Kidney (tissue), 14 donors: ENCODE data around the gene SOX12. TPM values are rescaled to one million over a fixed set of nuclear protein-coding genes. Genes with fewer than 3 reads are reported as not detected.

ENCODE experiments used
- DNase-seq, 5 donors: peaks; one replicate each; pipeline ENCODE4 v3.0.0-alpha.2; 2013 to 2020
- FAIRE-seq: peaks from 2 replicates; lab custom pipeline; 2012; peaks lifted over from hg19 to GRCh38; lab: Jason Lieb, UNC
- H3K27ac ChIP-seq, 2 donors: one replicate each; pipeline ENCODE4 v1.7.0; 2013; ENCODE audit warnings: low read depth in 2 of 2, low read length in 2 of 2, inconsistent platforms in 1 of 2
- H3K27me3 ChIP-seq: one replicate; pipeline ENCODE4 v1.7.1; 2013; ENCODE audit warnings: low read length, inconsistent platforms; ENCODE audit not compliant: control insufficient read depth, insufficient read depth
- H3K36me3 ChIP-seq, 3 donors: one replicate each; pipeline versions ENCODE4 v1.7.0 to v1.7.1; 2013; ENCODE audit warnings: low read length in 3 of 3, control low read depth in 1 of 3, inconsistent platforms in 1 of 3; ENCODE audit not compliant: insufficient read depth in 3 of 3, control insufficient read depth in 2 of 3
- H3K4me1 ChIP-seq, 3 donors: one replicate each; pipeline versions ENCODE4 v1.7.0 to v1.7.1; 2013; ENCODE audit warnings: low read length in 3 of 3, inconsistent platforms in 1 of 3, low read depth in 1 of 3; ENCODE audit not compliant: control insufficient read depth in 2 of 3, insufficient read depth in 2 of 3
- H3K4me3 ChIP-seq, 3 donors: one replicate each; pipeline versions ENCODE4 v1.7.0 to v1.8.1; 2013; ENCODE audit warnings: low read length in 3 of 3, control low read depth in 1 of 3, inconsistent platforms in 1 of 3
- H3K9ac ChIP-seq, 3 donors: one replicate each; pipeline versions ENCODE4 v1.7.0 to v1.7.1; 2013; ENCODE audit warnings: low read length in 3 of 3, control low read depth in 1 of 3, inconsistent platforms in 1 of 3
- H3K9me3 ChIP-seq, 3 donors: one replicate each; pipeline versions ENCODE4 v1.7.0 to v1.7.1; 2013; ENCODE audit warnings: low read length in 3 of 3, control low read depth in 1 of 3, inconsistent platforms in 1 of 3; ENCODE audit not compliant: control insufficient read depth in 2 of 3, insufficient read depth in 1 of 3
- intact Hi-C: fragments of 100-400 bp; cut with DNase I; formaldehyde crosslinking; loops from one replicate; pipeline ENCODE4 v1.11.1; 2022
- polyA plus RNA-seq: library from polyadenylated mRNA; stranded (reverse); fragments of 350-450 nt; fragmentation: Illumina TruSeq; extraction: RNeasy Lipid Tissue Mini Kit (QIAGEN cat#74804); gene quantifications from one replicate; pipeline ENCODE4 v1.2.3, GENCODE V29; 2014; ENCODE audit warnings: low read depth, low replicate concordance; ENCODE audit not compliant: insufficient read depth
- total RNA-seq: library from RNA; stranded (reverse); fragmentation: NEBNext Ultra II Directional; extraction: Animal tissue kit (Norgen Biotek cat#: 25700); gene quantifications from one replicate; pipeline ENCODE4 v1.2.1, GENCODE V29; 2021
- TF ChIP-seq, protein P1 (sequence below): IDR thresholded peaks from 3 replicates; pipeline ENCODE4 v1.5.1; 2012; ENCODE audit warnings: mild to moderate bottlenecking, moderate library complexity, borderline replicate concordance; ENCODE audit not compliant: insufficient read depth; ENCODE audit errors: extremely low read depth
- donor health status: control.
- donor health status: control.
- donor health status: control.
- donor health status: control.
- donor health status: control.
- donor health status: DM: yes; HTN: yes; CAD: no.
- donor health status: Normal renal cell carcinoma (clear cell type).

SOX12 gene
- total and polyA plus RNA-seq, 2 donors from 2014 or later, result 11.3 to 12.7 TPM

DNA sequence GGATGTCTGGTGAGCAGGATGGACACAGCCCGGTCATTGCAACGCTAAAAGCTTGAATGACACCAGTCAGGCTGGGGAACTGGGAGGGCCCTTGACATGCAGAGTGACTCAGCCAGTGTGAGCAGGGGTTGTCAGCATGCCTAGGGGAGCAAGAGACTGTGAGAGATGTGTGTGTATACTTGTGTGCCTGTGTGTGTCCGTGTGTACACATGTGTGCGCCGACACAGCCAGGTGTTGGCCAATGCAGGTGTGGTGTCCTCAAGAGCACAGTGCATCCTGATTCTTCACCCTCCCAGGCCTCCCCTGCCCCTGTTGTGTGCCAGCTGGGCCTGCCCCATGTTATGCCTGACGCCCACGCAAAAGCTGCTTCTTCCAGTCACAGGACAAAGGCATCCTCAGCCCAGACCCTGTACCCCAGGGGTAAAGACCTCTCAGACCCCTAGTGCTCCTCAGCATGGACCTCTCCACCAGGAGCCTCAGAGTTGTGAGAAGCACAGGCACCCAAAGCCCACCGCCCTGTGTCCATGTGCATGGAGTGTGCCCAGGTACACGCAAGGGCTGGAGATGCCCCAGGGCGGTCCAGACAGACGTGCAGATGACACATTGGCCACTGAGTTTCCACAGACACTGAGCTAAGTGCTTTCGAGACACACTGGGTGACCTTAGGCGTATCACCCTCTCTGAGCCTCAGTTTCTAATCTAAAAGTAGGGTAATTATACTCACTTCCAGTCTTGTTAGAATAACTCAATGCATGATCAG is 38.1 kb downstream of the SOX12 start:
- H3K27me3 ChIP-seq, result no peaks in the 10 kb centered on the region
- no peak for FAIRE-seq
- no peak overlapping the region for H3K27ac ChIP-seq
- TF ChIP-seq, protein P1, sequence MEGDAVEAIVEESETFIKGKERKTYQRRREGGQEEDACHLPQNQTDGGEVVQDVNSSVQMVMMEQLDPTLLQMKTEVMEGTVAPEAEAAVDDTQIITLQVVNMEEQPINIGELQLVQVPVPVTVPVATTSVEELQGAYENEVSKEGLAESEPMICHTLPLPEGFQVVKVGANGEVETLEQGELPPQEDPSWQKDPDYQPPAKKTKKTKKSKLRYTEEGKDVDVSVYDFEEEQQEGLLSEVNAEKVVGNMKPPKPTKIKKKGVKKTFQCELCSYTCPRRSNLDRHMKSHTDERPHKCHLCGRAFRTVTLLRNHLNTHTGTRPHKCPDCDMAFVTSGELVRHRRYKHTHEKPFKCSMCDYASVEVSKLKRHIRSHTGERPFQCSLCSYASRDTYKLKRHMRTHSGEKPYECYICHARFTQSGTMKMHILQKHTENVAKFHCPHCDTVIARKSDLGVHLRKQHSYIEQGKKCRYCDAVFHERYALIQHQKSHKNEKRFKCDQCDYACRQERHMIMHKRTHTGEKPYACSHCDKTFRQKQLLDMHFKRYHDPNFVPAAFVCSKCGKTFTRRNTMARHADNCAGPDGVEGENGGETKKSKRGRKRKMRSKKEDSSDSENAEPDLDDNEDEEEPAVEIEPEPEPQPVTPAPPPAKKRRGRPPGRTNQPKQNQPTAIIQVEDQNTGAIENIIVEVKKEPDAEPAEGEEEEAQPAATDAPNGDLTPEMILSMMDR, result no peak
- H3K9ac ChIP-seq, result no peak overlapping the region
- no peak overlapping the region for H3K4me3 ChIP-seq
- intact Hi-C loops, result no loop called here
- H3K36me3 ChIP-seq, result no peaks in the 10 kb centered on the region
- no peak for DNase-seq
- H3K9me3 ChIP-seq, result no peaks in the 10 kb centered on the region
- H3K4me1 ChIP-seq, result peaks cover 0 to 6% (median 0%) of the 10 kb centered on the region in 3 donors

DNA sequence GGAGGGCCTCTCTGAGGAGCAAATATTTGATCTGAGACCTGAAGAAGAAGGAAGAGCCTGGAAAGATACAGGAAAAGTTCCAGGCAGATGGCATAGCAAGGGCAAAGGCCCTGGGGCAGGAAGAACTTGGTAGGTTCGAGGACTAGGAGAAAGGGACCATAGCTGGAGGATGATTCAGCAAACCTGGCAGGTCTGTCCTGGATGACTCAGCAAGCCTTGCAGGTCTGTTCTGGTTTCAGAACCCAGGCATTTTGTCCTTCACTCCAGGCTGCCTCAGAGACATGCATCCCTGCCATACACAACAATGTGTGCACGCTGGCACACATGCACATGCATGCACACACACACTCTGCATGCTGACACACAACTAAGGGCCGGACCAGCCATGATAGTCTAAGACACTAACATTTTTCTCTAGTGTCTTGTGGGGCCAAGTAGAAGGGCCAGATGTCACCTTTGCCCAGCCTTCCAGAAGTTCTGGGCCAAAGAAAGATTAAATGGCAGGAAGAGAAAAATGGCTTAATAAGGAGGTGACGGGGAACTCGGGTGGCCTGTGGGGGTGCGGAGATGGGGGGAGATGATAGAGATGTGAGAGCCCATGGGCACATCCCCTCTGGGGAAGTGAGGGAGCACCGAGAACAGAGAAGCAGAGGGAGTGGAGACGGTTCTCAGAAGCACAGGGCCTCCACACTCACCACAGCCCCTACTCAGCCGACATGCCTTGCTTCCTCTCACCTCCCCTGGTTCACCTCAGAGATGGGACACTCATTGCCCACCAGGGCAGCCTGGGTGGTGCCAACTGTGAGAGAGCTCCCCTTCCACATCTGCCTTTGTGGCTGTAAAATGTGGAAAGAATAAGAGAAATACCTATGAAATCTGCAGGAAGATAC is 39.8 kb downstream of the SOX12 start:
- intact Hi-C loops, result no loop called here
- Histone ChIP-seq H3K27me3 (no peaks in the 10 kb centered on the region), H3K27ac (no peak overlapping the region), H3K4me3 (no peak overlapping the region), H3K9ac (no peak overlapping the region), H3K36me3 (no peaks in the 10 kb centered on the region), H3K9me3 (no peaks in the 10 kb centered on the region), H3K4me1 (peaks cover 0 to 6% (median 0%) of the 10 kb centered on the region in 3 donors)
- TF ChIP-seq, protein P1, result no peak
- DNase-seq (no peak), FAIRE-seq (no peak)

DNA sequence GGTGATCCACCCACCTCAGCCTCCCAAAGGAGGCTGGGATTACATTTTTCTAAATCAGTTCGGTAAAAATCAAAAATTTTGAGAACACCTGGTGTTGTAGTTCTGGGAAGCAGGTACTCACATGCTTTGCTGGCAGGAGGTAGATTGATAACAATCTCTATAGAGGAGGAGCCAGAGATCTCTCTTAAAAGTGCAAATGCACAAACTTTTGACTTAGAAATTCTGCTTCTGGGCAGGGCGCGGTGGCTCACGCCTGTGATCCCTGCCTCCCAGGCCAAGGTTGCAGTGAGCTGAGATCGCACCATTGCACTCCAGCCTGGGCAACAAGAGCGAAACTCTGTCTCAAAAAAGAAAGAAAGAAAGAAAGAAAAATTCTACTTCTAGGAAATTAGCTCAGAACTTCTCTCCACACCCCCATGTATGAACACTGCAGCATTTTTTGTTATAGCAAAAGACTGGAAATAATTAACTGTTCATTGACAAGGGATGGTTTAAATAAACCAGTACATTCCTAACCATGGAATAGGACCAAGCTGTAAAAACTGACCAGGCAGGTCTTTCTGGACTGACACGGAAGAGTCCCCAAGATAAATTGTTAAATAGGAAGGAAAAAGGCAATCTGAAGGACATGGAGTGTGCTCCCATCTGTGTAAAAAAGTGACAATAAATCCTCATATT is 40.8 kb downstream of the SOX12 start:
- no peak for FAIRE-seq
- H3K27ac ChIP-seq, result no peak overlapping the region
- H3K27me3 ChIP-seq, result no peaks in the 10 kb centered on the region
- intact Hi-C loops, result no loop called here
- no peak overlapping the region for H3K4me3 ChIP-seq
- TF ChIP-seq, protein P1, result no peak
- DNase-seq, result peak in 1 of 5 donors; percentile 43
- H3K9me3 ChIP-seq, result no peaks in the 10 kb centered on the region
- H3K9ac ChIP-seq, result no peak overlapping the region
- no peaks in the 10 kb centered on the region for H3K36me3 ChIP-seq
- H3K4me1 ChIP-seq, result peaks cover 0 to 7% (median 0%) of the 10 kb centered on the region in 3 donors
